ENCODE measurements around the gene CD2.

DNA sequence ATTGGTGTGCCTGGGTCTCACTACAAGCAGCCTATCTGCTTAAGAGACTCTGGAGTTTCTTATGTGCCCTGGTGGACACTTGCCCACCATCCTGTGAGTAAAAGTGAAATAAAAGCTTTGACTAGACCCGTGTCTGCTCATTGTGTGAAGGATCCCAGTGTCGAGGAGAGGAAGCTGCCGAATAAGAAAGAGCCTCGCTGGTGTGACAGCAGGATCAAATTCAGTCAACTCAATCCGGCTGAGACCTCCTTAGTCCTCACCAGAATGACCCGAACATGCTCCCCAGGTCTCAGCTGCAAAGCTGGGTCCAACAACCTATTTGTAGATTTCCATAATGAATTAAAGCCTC lies 14.8 kb downstream of the CD2 start:
- TF ChIP-seq, protein P1, sequence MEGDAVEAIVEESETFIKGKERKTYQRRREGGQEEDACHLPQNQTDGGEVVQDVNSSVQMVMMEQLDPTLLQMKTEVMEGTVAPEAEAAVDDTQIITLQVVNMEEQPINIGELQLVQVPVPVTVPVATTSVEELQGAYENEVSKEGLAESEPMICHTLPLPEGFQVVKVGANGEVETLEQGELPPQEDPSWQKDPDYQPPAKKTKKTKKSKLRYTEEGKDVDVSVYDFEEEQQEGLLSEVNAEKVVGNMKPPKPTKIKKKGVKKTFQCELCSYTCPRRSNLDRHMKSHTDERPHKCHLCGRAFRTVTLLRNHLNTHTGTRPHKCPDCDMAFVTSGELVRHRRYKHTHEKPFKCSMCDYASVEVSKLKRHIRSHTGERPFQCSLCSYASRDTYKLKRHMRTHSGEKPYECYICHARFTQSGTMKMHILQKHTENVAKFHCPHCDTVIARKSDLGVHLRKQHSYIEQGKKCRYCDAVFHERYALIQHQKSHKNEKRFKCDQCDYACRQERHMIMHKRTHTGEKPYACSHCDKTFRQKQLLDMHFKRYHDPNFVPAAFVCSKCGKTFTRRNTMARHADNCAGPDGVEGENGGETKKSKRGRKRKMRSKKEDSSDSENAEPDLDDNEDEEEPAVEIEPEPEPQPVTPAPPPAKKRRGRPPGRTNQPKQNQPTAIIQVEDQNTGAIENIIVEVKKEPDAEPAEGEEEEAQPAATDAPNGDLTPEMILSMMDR (IDR thresholded peaks at IDR 0.05): no peak
- TF ChIP-seq, protein P2, sequence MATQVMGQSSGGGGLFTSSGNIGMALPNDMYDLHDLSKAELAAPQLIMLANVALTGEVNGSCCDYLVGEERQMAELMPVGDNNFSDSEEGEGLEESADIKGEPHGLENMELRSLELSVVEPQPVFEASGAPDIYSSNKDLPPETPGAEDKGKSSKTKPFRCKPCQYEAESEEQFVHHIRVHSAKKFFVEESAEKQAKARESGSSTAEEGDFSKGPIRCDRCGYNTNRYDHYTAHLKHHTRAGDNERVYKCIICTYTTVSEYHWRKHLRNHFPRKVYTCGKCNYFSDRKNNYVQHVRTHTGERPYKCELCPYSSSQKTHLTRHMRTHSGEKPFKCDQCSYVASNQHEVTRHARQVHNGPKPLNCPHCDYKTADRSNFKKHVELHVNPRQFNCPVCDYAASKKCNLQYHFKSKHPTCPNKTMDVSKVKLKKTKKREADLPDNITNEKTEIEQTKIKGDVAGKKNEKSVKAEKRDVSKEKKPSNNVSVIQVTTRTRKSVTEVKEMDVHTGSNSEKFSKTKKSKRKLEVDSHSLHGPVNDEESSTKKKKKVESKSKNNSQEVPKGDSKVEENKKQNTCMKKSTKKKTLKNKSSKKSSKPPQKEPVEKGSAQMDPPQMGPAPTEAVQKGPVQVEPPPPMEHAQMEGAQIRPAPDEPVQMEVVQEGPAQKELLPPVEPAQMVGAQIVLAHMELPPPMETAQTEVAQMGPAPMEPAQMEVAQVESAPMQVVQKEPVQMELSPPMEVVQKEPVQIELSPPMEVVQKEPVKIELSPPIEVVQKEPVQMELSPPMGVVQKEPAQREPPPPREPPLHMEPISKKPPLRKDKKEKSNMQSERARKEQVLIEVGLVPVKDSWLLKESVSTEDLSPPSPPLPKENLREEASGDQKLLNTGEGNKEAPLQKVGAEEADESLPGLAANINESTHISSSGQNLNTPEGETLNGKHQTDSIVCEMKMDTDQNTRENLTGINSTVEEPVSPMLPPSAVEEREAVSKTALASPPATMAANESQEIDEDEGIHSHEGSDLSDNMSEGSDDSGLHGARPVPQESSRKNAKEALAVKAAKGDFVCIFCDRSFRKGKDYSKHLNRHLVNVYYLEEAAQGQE (IDR thresholded peaks at IDR 0.05; ENCODE audit: insufficient read depth in 1 of 2, low read depth in 2 of 2, low read length in 1 of 2): no peak
- TF ChIP-seq POLR2AphosphoS5 (IDR thresholded peaks at IDR 0.05; ENCODE audit: low read depth, low read length): no peak
- TF ChIP-seq TCF7L2 (IDR thresholded peaks at IDR 0.05; ENCODE audit: low read depth, low read length): no peak
- no peak for TF ChIP-seq SIN3A (IDR thresholded peaks at IDR 0.05; ENCODE audit: borderline replicate concordance, insufficient read depth, low read depth, low read length)

All from Panc1 (cell line).